Measurements from ENCODE around the gene TRMT2A. TPM values are rescaled to one million over a fixed set of nuclear protein-coding genes. Genes with fewer than 3 reads are reported as not detected.
A peak's percentile ranks its signal among the peaks of the same experiment; 100 is the strongest.

TRMT2A gene, protein sequence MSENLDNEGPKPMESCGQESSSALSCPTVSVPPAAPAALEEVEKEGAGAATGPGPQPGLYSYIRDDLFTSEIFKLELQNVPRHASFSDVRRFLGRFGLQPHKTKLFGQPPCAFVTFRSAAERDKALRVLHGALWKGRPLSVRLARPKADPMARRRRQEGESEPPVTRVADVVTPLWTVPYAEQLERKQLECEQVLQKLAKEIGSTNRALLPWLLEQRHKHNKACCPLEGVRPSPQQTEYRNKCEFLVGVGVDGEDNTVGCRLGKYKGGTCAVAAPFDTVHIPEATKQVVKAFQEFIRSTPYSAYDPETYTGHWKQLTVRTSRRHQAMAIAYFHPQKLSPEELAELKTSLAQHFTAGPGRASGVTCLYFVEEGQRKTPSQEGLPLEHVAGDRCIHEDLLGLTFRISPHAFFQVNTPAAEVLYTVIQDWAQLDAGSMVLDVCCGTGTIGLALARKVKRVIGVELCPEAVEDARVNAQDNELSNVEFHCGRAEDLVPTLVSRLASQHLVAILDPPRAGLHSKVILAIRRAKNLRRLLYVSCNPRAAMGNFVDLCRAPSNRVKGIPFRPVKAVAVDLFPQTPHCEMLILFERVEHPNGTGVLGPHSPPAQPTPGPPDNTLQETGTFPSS
- 60.8 and 62.9 TPM in 2 replicates for total RNA-seq
- long read RNA-seq, transcript TRMT2A-201 (12 exons, 2,964 nt): major isoform, 13 of 22 reads
- long read RNA-seq, partial matches to known transcripts: 1 of 22 reads
- long read RNA-seq, other reads (novel, unspliced or antisense): 6 of 22 reads

DNA sequence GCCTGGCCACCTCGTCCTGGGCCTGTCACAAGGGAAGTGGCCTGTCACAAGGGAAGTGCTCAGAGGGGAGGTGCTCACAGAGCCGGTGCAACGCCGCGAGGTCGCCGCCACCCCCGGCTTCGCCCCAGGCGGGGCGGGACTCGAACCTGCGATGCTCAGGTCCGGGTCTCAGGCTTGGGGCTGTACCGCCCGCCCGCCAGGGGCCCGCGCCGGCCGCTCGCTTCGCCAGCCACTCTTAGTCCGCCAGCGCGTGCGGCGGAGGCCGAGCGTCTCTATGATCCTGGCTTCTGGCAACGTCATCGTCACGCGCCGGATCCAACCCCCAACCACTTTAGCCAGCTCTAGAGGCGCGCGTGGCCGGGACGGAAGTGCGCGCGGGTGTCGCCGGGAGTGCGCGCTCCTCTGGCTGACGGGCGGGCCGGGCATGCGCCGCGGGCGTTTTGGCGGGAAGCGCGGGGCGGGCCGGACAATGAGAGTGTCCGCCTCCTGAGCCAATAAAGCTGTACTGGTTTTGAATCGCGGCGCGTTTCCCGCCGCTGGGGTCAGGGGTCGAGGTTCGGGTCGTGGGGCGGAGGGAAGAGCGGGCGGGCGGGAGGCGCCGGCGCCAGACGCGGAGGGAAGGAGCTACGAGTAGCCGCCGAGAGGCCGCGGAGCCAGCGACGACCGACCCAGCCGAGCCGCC is at the start of gene TRMT2A:
Gene TRMT2A, minus strand, starts transcription at position 276 of the 682 bp plus-strand sequence. CDS start 320 bp downstream, outside the sequence.
- Mint-ChIP-seq H3K27ac (ENCODE audit: unreplicated experiment) (peak within 1 kb of the TSS; percentile 82), H3K27me3 (ENCODE audit: unreplicated experiment) (no peaks in the 10 kb centered on the region), H3K4me1 (ENCODE audit: unreplicated experiment) (peaks cover 17% of the 10 kb centered on the region), H3K36me3 (ENCODE audit: unreplicated experiment) (peaks cover 18% of the 10 kb centered on the region), H3K4me3 (ENCODE audit: unreplicated experiment) (peak within 1 kb of the TSS; percentile 84), H3K9me3 (ENCODE audit: unreplicated experiment) (no peaks in the 10 kb centered on the region)
- peak; percentile 99 for DNase-seq (ENCODE audit: extremely low spot score, unreplicated experiment)
- TF ChIP-seq, protein P1, sequence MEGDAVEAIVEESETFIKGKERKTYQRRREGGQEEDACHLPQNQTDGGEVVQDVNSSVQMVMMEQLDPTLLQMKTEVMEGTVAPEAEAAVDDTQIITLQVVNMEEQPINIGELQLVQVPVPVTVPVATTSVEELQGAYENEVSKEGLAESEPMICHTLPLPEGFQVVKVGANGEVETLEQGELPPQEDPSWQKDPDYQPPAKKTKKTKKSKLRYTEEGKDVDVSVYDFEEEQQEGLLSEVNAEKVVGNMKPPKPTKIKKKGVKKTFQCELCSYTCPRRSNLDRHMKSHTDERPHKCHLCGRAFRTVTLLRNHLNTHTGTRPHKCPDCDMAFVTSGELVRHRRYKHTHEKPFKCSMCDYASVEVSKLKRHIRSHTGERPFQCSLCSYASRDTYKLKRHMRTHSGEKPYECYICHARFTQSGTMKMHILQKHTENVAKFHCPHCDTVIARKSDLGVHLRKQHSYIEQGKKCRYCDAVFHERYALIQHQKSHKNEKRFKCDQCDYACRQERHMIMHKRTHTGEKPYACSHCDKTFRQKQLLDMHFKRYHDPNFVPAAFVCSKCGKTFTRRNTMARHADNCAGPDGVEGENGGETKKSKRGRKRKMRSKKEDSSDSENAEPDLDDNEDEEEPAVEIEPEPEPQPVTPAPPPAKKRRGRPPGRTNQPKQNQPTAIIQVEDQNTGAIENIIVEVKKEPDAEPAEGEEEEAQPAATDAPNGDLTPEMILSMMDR (IDR thresholded peaks at IDR 0.05): no peak

DNA sequence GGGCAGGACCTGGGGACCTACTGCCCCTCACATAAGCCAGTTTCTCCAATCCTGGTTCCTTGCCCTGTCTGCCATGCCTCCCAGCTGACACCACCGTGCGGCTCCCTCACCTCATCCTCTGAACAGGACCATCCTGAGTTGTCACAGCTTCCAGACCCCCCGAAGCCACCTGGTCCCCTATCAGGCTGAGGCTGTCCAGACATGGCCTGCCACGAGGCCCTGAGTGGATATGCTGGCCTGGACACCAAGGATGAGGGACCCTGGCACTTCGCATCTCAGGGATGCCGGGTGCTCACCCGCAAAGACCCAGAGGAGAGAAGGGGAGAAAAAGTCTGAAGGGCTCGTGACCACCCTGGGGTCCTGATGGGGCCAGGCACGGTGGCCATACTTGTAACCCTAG is 49.7 kb upstream of the TRMT2A start:
- Mint-ChIP-seq H3K27ac (ENCODE audit: unreplicated experiment) (no peak overlapping the region), H3K36me3 (ENCODE audit: unreplicated experiment) (no peaks in the 10 kb centered on the region), H3K9me3 (ENCODE audit: unreplicated experiment) (no peaks in the 10 kb centered on the region), H3K4me3 (ENCODE audit: unreplicated experiment) (no peak overlapping the region), H3K4me1 (ENCODE audit: unreplicated experiment) (no peaks in the 10 kb centered on the region), H3K27me3 (ENCODE audit: unreplicated experiment) (peaks cover 2% of the 10 kb centered on the region)
- no peak for DNase-seq (ENCODE audit: extremely low spot score, unreplicated experiment)
- TF ChIP-seq, protein P1 (IDR thresholded peaks at IDR 0.05): no peak

DNA sequence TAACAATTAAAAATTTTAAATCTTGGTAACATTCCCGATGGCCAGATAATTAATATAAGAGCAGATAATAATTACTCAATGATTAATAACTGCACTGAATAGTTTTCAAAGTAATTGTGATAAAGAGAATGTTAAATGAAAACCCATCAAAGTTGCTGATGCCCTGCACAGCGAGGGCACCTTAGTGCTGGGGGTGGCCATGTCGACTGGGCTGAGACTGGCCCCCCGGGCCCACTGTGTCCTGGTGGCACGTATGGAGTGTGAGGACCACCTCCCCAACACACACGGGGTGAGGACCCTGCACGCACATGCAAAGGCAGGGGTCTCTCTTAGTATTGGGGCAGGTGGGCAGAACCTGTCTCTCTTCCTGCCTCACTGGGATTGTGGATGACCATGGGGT is 48.9 kb upstream of the TRMT2A start:
- H3K27me3 Mint-ChIP-seq (ENCODE audit: unreplicated experiment): peaks cover 2% of the 10 kb centered on the region
- TF ChIP-seq, protein P1 (IDR thresholded peaks at IDR 0.05): no peak
- no peaks in the 10 kb centered on the region for H3K4me1 Mint-ChIP-seq (ENCODE audit: unreplicated experiment)
- H3K4me3 Mint-ChIP-seq (ENCODE audit: unreplicated experiment): no peak overlapping the region
- DNase-seq (ENCODE audit: extremely low spot score, unreplicated experiment): no peak
- H3K36me3 Mint-ChIP-seq (ENCODE audit: unreplicated experiment): no peaks in the 10 kb centered on the region
- H3K9me3 Mint-ChIP-seq (ENCODE audit: unreplicated experiment): no peaks in the 10 kb centered on the region
- H3K27ac Mint-ChIP-seq (ENCODE audit: unreplicated experiment): no peak overlapping the region

DNA sequence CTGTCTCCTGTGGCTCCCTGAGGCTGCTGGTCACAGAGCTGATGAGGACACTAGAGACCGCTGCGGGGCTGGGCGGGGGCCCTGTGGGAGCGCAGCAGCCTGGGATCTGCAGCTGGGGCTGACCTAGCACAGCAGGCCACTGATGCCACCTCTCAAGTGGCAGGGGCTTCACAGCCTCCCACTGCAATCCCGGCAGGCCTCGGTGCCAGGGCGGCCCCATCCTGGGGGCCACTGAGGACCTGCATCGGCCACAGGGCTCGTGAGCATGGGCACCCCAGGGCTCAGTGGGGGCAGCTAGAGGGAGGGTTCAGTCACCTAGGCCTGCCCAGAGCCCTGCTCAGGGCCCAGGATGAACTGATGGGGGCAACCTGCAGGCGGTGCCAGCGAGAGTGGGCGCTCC is 48.4 kb upstream of the TRMT2A start:
- peaks cover 2% of the 10 kb centered on the region for H3K27me3 Mint-ChIP-seq (ENCODE audit: unreplicated experiment)
- no peak overlapping the region for H3K4me3 Mint-ChIP-seq (ENCODE audit: unreplicated experiment)
- H3K27ac Mint-ChIP-seq (ENCODE audit: unreplicated experiment): no peak overlapping the region
- H3K36me3 Mint-ChIP-seq (ENCODE audit: unreplicated experiment): no peaks in the 10 kb centered on the region
- no peak for DNase-seq (ENCODE audit: extremely low spot score, unreplicated experiment)
- no peaks in the 10 kb centered on the region for H3K9me3 Mint-ChIP-seq (ENCODE audit: unreplicated experiment)
- TF ChIP-seq, protein P1 (IDR thresholded peaks at IDR 0.05): no peak
- no peaks in the 10 kb centered on the region for H3K4me1 Mint-ChIP-seq (ENCODE audit: unreplicated experiment)

Data from osteocyte (in vitro differentiated cells).